OCI-LY3 (cell line): ENCODE measurements around the gene ORC3.

ENCODE experiments used
- EZH2phosphoT487 ChIP-seq: fragments of 200-600 bp; shearing (Covaris generic); IDR thresholded peaks from 2 replicates; pipeline ENCODE4 v1.6.1; 2018; ENCODE audit warnings: antibody characterized with exemption, mixed run types, low read depth
- TF ChIP-seq, protein P1 (sequence below): fragments of 200-600, 300-600 bp; sonication (generic); IDR thresholded peaks from 2 replicates; pipeline ENCODE4 v1.5.1; 2014; ENCODE audit warnings: antibody characterized with exemption, low read length, low read depth

DNA sequence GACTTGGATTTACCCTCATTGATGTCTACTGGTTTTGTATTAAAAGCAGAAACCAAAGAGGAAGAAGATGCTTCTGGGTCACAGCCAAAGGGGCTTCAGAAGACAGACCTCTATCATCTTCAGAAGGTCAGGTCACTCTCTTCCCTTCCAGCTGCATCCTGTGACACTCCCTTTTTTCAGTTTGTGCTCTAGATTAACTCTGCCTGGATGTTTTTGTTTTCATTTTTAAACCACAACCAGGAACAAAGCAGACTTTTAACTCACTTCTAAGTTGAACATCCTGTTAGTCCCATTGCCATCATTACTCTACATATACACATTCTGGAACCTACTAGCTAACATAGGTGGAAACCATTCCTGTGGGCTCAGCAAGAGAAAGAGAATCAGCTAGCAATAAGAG, 66.9 kb downstream of the ORC3 start:
- TF ChIP-seq, protein P1, sequence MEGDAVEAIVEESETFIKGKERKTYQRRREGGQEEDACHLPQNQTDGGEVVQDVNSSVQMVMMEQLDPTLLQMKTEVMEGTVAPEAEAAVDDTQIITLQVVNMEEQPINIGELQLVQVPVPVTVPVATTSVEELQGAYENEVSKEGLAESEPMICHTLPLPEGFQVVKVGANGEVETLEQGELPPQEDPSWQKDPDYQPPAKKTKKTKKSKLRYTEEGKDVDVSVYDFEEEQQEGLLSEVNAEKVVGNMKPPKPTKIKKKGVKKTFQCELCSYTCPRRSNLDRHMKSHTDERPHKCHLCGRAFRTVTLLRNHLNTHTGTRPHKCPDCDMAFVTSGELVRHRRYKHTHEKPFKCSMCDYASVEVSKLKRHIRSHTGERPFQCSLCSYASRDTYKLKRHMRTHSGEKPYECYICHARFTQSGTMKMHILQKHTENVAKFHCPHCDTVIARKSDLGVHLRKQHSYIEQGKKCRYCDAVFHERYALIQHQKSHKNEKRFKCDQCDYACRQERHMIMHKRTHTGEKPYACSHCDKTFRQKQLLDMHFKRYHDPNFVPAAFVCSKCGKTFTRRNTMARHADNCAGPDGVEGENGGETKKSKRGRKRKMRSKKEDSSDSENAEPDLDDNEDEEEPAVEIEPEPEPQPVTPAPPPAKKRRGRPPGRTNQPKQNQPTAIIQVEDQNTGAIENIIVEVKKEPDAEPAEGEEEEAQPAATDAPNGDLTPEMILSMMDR, result no peak
- TF ChIP-seq EZH2phosphoT487, result no peak
